DLD1 (cell line): ENCODE data around the gene LBR.

ENCODE experiments used
- in situ Hi-C: cut with HindIII; loops from 2 replicates; pipeline ENCODE4 v1.10.0; 2017; ENCODE audit warnings: low sequenced_read_pairs

Gene LBR

GRCh38 chr1:225424562-225425200 lies 3.2 kb downstream of the LBR start:
- in situ Hi-C loops: no loop called here

GRCh38 chr1:225423518-225423855 lies 4.4 kb downstream of the LBR start:
- in situ Hi-C loops: no loop called here

- in situ Hi-C loops: no loop called here
These were observed 4.9 kb downstream of the LBR start for GRCh38 chr1:225422795-225423517.

DNA sequence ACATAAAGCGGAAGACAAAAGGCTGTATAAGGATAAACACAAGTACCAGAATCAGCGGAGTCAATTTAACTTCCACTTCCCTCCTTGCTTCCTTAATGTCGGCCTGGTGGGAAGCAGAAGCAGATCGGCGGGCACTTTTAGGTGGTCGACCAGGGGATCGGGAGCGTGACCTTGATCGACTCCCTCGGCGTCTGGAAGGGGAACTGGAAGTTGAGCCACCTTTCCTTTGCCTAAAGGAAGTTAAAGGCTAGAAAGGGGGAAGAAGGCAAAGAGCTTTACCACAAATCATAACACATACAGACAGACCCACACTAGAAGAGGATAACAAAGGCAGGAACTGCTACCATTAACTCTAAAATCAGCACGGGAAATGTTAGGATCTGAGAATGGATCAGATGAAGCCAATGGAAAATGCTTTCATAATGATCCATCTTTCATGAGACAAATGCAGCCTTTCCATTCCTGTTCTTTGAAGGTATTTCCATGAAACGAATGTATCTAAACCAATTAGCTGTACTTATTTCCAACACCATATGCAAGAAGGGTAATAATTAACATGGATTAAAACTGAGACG lies 5.7 kb downstream of the LBR start:
- in situ Hi-C loops: no loop called here

DNA sequence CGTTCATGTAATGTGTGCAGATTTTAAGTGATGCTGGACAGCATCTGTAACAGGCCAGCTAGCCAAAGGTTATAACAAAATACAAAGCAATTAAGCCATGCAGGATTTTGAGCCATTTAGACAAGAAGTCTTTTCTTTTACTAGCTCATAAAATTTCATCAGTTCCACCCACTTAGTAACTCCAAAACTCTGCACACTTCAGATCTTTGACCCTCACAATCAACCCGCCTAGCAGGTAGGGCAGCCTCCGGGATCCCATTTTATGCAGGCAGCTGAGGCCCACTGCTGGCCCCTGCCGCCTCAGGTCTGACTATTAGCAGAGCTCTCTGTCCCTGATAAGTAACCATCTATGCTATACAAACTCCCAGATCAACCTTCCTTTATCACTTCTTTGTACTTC lies 9.2 kb downstream of the LBR start:
- in situ Hi-C loops: no loop called here

GRCh38 chr1:225418059-225418458 lies 9.8 kb downstream of the LBR start:
- in situ Hi-C loops: no loop called here

DNA sequence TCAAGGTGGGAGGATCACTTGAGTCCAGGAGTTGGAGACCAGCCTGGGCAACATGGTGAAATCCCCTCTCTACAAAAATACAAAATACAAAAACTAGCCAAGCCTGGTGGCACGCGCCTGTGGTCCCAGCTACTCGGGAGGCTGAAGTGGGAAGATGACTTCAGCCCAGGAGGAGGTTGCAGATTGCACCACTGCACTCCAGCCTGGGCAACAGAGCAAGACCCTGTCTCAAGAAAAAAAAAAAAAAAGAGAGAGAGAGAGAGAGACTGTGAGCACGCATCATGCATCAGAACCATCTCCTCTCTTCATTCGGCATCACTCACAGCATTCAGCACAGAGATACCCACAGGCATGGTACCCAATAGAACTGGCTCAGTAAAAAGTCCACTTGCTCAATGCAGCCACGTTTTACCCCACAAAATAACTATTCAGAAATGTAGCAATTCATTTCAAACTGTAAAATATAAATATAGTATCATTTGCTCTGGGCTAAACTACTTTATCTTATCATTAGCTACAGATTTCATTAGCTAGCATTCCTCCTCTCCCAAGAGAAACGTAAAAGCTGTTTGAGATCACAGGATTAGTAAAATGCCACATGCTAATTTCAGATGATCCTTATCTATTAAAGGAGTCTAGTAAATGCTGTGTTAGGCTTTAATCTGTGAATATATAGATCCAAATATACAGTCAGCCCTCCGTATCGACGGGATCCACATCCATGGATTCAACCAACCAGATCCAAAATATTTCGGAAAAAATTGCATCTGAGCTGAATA lies 11.7 kb downstream of the LBR start:
- in situ Hi-C loops: no loop called here

DNA sequence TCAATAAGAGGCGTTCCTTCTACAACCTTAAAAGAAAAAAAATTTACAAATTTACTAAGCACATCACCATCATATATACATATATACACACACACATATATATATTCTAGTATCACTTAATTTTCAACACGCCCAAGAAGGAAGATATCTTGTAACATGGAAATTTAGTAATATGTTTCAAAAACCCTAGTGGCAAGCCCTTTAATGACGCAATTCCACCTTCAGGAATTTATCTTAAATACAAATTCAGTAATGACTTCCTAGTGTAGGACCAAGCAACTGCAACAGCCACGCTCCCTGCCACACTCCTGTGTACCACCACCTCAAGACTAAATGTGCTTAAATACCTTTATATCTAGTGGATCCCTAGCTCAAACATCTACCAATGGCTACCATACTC lies 12.5 kb downstream of the LBR start:
- in situ Hi-C loops: no loop called here

DNA sequence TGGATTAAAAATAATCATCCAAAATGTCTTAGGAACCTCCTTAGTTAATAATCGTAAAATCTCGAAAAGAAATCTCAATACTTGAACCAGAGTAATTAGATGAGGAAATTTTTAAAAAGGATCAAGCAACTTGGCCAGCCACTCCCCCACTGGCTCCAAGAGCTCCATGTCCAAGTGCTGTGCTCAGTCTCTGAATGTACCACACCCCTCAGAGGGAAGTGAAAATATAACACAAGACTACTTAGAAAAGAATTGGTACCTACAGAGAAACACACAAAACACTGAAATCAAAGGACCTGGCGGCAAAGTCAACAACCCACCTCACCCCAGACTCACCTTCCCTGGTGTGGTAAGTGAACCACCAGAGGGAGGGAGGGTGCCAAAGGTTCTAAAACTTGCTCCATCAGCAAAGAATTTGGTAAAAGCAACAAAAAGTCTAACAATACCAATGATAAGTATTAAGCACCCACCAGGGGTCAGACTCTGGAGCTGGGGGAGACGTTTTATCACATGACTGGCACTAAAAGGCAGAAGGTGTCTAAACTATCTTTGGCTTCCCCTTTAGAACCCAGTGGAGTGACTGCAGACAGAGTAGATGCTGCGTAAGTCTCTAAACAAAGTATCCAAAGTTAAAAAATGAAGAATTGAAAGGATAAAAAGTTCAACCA lies 14.0 kb downstream of the LBR start:
- in situ Hi-C loops: no loop called here

DNA sequence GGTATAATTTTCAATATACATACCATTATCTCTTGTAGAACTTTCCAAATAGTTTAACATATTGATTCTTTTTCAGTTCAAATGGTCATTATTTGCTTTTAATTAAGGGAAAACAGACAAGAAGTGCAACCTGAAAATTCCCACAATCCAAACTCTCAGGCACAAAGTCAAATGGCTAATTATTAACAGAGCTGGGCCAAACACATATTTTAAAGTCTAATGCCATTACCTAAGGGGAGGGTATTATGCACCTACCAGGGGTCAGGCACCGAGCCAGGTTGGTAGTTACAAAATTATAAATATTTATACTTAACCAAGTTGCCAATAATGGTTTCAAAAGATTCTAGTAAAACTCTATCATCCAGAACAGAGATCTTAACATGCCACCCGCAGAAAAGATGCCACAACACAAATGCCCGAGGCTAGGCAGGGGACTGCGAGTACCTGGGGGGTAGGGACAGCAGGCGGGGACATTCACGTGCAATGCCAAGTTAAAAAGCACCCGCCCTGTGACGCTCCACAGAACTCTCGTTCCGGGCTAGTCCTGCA lies 15.0 kb downstream of the LBR start:
- in situ Hi-C loops: no loop called here

DNA sequence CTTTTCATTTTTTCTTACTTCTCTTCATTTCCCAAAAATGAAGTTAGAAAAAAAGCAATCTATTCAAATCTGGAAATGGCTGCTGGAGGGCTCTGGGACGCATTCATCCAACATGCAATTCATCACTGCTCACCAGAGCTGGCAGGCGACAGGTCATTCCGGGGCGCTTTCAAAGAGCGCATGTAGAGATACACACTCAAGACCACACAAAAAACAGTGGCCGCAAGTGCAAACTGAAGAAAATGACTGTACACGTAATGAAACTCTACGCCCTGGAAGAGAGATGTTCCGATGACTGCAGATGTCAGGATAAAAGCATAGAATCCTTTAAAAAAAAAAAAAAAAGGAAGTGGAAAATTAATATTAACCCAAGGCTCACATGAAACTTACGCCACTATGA lies 15.5 kb downstream of the LBR start:
- in situ Hi-C loops: no loop called here

- in situ Hi-C loops: no loop called here
These were observed 17.8 kb downstream of the LBR start for GRCh38 chr1:225410036-225410435.

- in situ Hi-C loops: no loop called here
These were observed 18.8 kb downstream of the LBR start for GRCh38 chr1:225409051-225409450.

DNA sequence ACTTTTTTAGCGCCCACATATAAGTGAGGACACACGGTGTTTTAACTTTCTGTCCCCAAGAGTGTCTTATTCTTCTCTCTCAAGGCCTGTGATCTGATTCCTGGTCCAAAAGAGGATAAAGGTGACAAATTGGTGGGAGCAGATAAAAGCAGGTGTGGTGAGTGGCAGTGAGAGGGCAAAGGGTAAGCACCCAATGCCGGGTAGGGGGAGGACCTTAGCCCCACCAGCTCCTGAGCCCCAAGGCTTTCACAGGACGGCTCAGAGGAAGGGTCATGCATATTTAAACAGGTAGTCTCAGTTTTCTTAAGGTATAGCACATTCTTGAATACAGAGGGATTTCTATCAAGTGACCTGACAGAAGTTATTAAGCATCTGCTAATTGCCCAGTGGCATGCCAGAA lies 19.6 kb downstream of the LBR start:
- in situ Hi-C loops: no loop called here

GRCh38 chr1:225407755-225408154 lies 20.1 kb downstream of the LBR start:
- in situ Hi-C loops: no loop called here

- in situ Hi-C loops: no loop called here
These were observed 20.7 kb downstream of the LBR start for GRCh38 chr1:225406976-225407725.

DNA sequence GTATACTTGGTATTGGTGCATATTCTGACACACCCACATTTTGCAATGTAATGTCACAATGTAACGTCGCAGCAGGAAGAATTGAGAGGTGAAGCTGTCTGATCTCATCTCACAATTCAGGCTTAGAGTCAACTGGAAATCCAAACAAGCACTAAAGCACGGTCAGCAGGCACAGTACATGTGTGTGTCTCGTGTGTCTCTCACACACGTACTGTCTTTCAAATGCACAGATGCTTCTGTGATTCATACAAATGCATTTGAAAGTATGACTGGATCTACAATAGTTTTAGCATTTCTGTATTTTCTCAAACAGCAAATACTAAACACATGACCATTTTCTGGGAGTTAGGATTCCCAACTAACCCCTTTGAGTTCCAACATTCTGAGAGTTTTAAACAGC lies 26.9 kb downstream of the LBR start:
- in situ Hi-C loops: no loop called here

DNA sequence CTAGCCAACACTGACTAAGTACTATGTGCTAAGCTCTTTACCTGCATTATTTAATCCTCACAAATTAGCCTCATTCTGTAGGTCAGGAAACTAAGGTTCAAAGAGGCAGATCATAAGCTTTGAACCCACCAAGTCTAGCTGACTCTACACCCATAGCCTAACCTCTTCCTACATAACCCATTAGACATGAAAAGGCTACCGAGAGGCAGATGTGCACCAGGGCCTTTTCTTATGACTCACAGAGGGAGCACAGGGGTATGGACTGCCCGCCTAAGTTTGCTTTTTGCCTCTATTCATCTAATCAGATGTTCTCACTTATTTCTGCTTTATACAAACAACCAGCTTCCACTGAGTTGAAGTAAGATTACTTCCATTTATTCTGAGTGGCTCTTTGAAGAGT lies 31.5 kb downstream of the LBR start:
- in situ Hi-C loops: no loop called here

DNA sequence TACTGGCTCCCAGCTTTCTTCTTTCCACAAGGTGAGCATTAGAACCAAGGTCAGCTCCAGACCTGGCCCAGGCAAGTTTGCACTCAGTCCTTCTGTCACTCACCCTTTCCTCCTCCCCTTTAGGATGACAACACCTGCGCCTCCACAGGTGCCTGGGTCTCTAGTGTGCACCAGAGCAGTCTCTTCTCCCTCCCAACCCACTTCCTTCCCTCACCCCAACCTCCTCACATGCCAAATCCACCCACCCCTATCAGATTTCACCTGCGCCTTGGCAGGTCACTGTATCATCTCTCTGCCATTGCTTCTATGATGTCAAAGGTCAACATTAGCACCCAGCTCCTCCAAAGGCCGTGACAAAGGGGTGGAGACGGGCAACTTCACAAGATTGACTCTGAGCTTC lies 38.0 kb downstream of the LBR start:
- in situ Hi-C loops: no loop called here

DNA sequence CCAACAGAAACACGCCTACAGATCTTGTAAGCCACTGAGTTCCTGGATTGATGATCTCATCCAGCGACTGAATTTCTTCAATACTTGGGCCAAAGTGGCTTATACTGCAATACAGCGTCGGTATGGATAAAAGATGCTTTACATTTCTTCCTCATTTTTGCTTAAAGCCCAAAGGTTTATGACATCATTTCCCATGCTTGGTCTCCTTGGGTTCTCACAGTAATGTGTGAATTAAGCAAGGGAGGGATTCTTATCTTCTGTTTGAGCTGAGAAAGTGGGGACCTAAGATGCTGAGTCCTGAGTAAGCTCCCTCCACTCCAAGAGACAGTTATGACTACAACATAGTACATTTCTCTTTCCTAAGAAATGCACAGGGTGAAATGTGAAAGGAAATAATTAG lies 39.5 kb downstream of the LBR start:
- in situ Hi-C loops: no loop called here
